ENCODE measurements around the gene AGAP9.
"Not testable (repeated sequence)": the region's sequence is repeated elsewhere in the genome, so short reads cannot be mapped to it uniquely, and the experiment has no call there.

The AGAP9 gene

GRCh38 chr10:47462577-47463358 is 60.7 kb downstream of the AGAP9 start:
- not testable (repeated sequence) for FAIRE-seq; DNase-seq (ENCODE audit: insufficient read length, low spot score)

GRCh38 chr10:47461261-47461687 is 62.2 kb downstream of the AGAP9 start:
- FAIRE-seq; DNase-seq (ENCODE audit: insufficient read length, low spot score): not testable (repeated sequence)

GRCh38 chr10:47458466-47459154 is 64.8 kb downstream of the AGAP9 start:
- FAIRE-seq (no peak), DNase-seq (ENCODE audit: insufficient read length, low spot score) (peak; percentile 47)
- no peak for TF ChIP-seq POLR2A (IDR thresholded peaks at IDR 0.05; ENCODE audit: low read depth, low read length)

- FAIRE-seq, result no peak
Measured at GRCh38 chr10:47457826-47458225, 65.6 kb downstream of the AGAP9 start.

GRCh38 chr10:47457528-47457820 is 66.0 kb downstream of the AGAP9 start:
- no peak for TF ChIP-seq POLR2A (IDR thresholded peaks at IDR 0.05; ENCODE audit: low read depth, low read length)
- FAIRE-seq, result no peak
- DNase-seq (ENCODE audit: insufficient read length, low spot score), result no peak

More at GRCh38 chr10:47457826-47458225, 65.6 kb downstream of the AGAP9 start:
- DNase-seq (ENCODE audit: insufficient read length, low spot score), result no peak
- no peak for TF ChIP-seq POLR2A (IDR thresholded peaks at IDR 0.05; ENCODE audit: low read depth, low read length)

GRCh38 chr10:47456794-47457527 is 66.5 kb downstream of the AGAP9 start:
- FAIRE-seq (no peak), DNase-seq (ENCODE audit: insufficient read length, low spot score) (no peak)
- TF ChIP-seq POLR2A (IDR thresholded peaks at IDR 0.05; ENCODE audit: low read depth, low read length), result no peak

- DNase-seq (ENCODE audit: insufficient read length, low spot score), result no peak
- no peak for TF ChIP-seq POLR2A (IDR thresholded peaks at IDR 0.05; ENCODE audit: low read depth, low read length)
- FAIRE-seq, result no peak
Measured at GRCh38 chr10:47456079-47456785, 67.2 kb downstream of the AGAP9 start.

- FAIRE-seq; DNase-seq (ENCODE audit: insufficient read length, low spot score): not testable (repeated sequence)
Measured at GRCh38 chr10:47455350-47456078, 67.9 kb downstream of the AGAP9 start.

GRCh38 chr10:47454780-47455058 is 68.7 kb downstream of the AGAP9 start:
- no peak for DNase-seq (ENCODE audit: insufficient read length, low spot score)
- no peak for TF ChIP-seq POLR2A (IDR thresholded peaks at IDR 0.05; ENCODE audit: low read depth, low read length)
- FAIRE-seq, result no peak

GRCh38 chr10:47454008-47454779 is 69.2 kb downstream of the AGAP9 start:
- DNase-seq (ENCODE audit: insufficient read length, low spot score) (no peak), FAIRE-seq (no peak)
- no peak for TF ChIP-seq POLR2A (IDR thresholded peaks at IDR 0.05; ENCODE audit: low read depth, low read length)

GRCh38 chr10:47453141-47454007 is 70.1 kb downstream of the AGAP9 start:
- FAIRE-seq (no peak), DNase-seq (ENCODE audit: insufficient read length, low spot score) (no peak)
- TF ChIP-seq POLR2A (IDR thresholded peaks at IDR 0.05; ENCODE audit: low read depth, low read length), result no peak

- no peak for DNase-seq (ENCODE audit: insufficient read length, low spot score)
- no peak for FAIRE-seq
- TF ChIP-seq POLR2A (IDR thresholded peaks at IDR 0.05; ENCODE audit: low read depth, low read length), result no peak
Measured at GRCh38 chr10:47452495-47453140, 70.8 kb downstream of the AGAP9 start.

Measured in H54 (cell line).